Inflammatory macrophage treated with lipopolysaccharide for 1 hour (primary cell): ENCODE results near the gene DHDH.
"Not testable (repeated sequence)": the region's sequence is repeated elsewhere in the genome, so short reads cannot be mapped to it uniquely, and the experiment has no call there.

Experiments used
- DNase-seq, 2 donors: peaks; one replicate each; pipeline ENCODE4 v3.0.0-alpha.2; 2020 to 2022

DHDH gene

DNA sequence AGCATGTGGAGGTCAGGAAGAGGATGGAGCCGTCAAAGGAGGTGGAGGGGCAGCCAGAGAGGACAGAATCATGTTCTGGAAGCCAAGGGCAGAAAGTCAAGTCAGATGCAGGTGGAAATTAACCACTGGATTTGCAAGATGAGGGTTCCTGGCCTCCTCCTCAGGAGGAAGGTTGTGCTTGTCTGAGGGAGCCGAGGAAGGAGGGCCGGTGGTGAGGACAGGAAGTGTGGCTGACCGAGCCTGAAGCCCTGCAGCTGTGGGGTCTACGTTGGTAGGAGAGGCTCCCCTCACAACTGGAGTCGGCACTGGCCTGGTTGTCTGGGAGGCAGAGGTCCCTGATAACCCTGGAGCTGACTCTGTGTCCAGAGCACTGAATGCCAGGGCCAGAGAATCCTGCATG lies 15.4 kb upstream of the DHDH start:
- DNase-seq: no peak

DNA sequence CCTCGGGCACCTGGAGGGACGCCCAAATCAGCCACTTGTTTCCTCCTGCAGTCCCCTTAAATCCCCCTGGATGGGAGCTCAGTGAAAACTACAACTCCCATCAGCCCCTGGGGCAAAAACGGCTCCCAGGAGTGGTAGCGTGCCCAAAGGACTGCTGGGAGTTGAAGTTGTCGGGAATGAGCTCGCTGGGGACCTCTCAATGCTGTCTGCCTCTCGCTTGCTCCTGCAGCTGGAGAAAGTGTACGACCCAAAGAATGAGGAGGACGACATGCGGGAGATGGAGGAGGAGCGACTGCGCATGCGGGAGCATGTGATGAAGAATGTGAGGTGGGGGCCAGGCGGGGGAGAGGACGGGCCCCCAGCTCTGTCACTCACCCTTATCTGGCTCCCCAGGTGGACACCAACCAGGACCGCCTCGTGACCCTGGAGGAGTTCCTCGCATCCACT lies 14.7 kb upstream of the DHDH start:
- DNase-seq: no peak

DNA sequence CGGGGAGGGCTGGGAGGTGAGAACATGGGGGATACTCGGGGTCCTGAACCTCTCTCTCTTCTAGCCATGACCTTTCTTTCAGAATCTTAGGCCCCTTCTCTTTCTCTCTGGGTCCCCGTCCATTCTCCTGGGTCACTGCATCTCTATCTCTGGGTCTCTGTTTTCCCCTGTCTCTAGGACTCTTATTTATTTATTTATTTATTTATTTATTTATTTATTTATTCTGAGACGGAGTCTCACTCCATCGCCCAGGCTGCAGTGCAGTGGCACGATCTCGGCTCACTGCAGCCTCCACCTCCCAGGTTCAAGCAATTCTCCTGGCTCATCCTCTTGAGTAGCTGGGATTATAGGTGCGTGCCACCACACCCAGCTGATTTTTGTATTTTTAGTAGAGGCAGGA lies 14.2 kb upstream of the DHDH start:
- DNase-seq: not testable (repeated sequence)

DNA sequence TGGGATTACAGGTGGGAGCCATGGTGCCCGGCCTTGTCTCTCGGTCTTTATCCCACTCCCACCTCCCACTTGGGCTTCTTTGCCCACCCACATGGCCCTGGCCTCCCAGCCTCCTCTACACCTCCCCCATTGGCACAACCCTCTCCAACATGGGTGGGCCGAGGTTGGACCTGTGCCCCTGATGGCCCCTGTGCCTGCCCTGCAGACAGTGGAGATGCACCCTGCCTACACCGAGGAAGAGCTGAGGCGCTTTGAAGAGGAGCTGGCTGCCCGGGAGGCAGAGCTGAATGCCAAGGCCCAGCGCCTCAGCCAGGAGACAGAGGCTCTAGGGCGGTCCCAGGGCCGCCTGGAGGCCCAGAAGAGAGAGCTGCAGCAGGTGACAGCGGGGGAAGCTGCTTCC lies 12.6 kb upstream of the DHDH start:
- DNase-seq: no peak

DNA sequence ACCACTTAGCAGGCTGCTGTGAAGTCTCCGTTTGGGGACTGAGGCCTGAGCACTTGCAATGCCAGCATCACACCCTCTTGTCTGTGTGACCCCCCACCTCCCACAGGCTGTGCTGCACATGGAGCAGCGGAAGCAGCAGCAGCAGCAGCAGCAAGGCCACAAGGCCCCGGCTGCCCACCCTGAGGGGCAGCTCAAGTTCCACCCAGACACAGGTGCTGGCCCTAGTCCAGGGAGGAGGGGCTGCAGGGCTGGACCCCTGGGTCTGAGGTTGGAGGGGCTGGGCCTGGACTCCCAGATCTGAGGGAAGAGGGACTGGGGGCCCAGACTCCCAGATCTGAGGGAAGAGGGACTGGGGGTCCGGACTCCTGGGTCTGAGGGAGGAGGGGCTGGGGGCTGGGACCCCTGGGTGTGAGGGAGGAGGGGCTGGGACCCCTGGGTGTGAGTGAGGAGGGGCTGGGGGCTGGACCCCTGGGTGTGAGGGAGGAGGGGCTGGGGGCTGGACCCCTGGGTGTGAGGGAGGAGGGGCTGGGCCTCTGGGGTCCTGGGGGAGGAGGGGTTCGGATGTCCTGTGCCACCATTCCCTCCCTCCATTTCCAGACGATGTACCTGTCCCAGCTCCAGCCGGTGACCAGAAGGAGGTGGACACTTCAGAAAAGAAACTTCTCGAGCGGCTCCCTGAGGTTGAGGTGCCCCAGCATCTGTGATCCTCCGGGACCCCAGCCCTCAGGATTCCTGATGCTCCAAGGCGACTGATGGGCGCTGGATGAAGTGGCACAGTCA lies 11.6 kb upstream of the DHDH start:
- no peak for DNase-seq

DNA sequence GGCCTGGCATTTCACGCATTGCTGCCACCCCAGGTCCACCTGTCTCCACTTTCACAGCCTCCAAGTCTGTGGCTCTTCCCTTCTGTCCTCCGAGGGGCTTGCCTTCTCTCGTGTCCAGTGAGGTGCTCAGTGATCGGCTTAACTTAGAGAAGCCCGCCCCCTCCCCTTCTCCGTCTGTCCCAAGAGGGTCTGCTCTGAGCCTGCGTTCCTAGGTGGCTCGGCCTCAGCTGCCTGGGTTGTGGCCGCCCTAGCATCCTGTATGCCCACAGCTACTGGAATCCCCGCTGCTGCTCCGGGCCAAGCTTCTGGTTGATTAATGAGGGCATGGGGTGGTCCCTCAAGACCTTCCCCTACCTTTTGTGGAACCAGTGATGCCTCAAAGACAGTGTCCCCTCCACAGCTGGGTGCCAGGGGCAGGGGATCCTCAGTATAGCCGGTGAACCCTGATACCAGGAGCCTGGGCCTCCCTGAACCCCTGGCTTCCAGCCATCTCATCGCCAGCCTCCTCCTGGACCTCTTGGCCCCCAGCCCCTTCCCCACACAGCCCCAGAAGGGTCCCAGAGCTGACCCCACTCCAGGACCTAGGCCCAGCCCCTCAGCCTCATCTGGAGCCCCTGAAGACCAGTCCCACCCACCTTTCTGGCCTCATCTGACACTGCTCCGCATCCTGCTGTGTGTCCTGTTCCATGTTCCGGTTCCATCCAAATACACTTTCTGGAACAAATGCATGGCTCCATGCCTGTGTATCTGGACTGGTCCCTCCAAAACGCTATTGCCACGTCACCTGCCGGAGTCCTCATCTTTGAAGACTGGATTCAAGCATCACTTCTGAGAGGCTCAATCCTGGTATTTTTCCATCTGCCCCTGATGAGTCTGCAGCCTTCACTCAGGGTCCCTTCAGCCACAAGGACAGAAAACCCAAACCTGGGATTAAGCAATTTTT lies 10.7 kb upstream of the DHDH start:
- no peak for DNase-seq

- peak in 1 of 2 donors; percentile 57 for DNase-seq
Observed at GRCh38 chr19:48925240-48925843, 8.2 kb upstream of the DHDH start.

GRCh38 chr19:48925890-48926289 lies 7.6 kb upstream of the DHDH start:
- not testable (repeated sequence) for DNase-seq

DNA sequence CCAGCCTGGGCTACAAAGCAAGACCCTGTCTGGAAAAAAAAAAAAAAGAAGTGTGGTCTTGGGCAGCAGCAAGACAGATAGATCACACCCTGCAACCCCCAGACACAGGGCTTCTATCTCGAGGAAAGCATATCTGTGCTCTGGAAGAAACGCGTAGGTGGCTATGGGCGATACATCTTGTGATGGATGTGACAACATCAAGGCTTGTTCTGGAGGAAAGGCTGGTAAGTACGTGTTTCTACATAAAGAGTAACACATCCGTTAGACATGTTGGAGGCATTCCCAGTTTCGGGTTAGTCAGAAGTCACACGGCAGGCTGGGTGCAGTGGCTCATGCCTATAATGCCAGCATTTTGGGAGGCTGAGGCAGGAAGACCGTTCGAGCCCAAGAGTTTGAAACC lies 6.6 kb upstream of the DHDH start:
- peak; percentile 89 to 99 for DNase-seq

- DNase-seq: peak in 1 of 2 donors; percentile 29
Observed at GRCh38 chr19:48927692-48928091, 5.8 kb upstream of the DHDH start.

DNA sequence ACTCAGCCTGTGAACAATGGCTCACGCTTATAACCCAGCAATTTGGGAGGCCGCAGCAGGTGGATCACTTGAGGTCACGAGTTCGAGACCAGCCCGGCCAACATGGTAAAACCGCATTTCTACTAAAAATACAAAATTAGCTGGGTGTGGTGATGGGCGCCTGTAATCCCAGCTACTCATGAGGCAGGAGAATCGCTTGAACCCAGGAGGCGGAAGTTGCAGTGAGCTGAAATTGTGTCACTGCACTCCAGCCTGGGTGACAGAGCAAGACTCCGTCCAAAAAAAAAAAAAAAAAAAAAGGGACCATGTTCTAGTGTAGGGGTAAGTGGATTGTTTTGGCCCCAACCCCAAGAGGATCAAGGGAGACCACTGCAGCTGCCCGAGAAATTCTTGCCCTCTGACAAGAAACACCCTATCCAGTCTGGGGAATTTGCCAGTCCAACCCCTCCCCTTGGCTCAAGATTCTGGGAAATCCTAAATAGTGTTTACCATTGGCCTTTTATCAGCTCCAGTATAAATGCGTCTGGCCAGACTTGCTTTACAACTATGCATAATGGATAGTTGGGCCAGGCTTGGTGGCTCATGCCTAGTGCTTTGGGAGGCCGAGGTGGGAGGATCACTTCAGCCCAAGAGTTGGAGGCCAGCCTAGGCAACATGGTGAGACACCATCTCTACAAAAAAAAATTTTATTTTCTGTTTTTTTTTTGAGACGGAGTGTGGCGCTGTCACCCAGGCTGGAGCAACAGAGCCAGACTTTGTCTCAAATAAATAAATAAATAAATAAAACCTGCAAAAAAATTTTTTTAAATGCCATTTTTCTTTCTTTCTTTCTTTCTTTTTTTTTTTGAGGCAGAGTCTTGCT lies 5.1 kb upstream of the DHDH start:
- DNase-seq: no peak

- DNase-seq: no peak
Observed at GRCh38 chr19:48934837-48935236, 1.3 kb downstream of the DHDH start.

DNA sequence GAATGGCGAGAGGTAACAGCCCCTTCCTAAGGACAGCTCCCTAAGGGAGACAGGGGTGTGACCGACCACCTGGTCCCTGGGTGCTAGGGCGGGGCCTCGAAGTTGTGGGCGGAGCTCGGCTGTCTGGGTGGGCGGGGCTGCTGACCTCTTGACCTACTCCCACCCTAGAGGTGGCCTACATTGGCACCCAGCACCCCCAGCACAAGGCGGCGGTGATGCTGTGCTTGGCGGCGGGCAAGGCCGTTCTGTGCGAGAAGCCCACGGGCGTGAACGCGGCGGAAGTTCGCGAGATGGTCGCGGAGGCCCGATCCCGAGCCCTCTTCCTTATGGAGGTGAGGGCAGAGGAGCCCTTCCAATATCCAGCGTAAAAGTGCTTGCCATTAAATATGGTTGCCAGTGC lies 2.4 kb downstream of the DHDH start:
- no peak for DNase-seq

GRCh38 chr19:48938256-48938655 lies 4.8 kb downstream of the DHDH start:
- DNase-seq: no peak

DNA sequence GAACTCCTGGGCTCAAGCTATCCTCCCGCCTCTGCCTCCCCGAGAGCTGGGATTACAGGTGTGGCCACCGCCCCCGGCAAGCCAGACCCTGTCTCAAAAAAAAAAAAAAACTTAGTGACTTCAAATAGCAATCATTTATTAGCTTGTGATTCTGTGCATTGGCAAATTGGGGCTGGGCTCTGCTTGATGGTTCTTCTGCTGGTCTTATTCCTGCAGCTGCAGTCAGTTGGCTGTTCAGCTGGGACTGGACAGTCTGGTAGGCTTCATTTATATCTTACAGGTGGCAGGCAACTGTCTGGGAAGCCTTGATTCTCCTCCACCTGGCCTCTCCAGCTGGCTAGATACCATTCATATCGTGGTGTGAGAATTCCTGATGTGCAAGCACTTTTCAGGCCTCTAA lies 7.4 kb downstream of the DHDH start:
- no peak for DNase-seq

DNA sequence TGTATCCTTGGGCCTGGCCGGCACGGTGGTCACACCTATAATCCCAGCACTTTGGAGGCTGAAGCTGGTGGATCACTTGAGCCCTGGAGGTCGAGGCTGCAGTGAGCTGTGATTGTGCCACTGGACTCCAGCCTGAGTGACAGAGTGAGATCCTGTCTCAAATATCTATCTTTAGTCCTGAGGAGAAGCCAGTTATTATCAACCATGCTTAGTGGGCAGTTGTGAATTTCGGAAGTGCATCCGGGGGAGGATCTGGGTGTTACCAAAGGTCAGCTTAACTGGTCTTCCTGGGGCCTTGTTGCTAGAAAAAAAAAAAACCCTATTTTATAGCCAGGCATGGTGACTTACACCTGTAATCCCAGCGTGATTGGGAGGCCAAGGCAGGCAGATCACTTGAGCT lies 9.6 kb downstream of the DHDH start:
- DNase-seq: no peak

GRCh38 chr19:48945415-48945814 lies 11.9 kb downstream of the DHDH start:
- DNase-seq: no peak

- DNase-seq: no peak
Observed at GRCh38 chr19:48945817-48946216, 12.3 kb downstream of the DHDH start.

- no peak for DNase-seq
Observed at GRCh38 chr19:48946463-48947257, 13.2 kb downstream of the DHDH start.

DNA sequence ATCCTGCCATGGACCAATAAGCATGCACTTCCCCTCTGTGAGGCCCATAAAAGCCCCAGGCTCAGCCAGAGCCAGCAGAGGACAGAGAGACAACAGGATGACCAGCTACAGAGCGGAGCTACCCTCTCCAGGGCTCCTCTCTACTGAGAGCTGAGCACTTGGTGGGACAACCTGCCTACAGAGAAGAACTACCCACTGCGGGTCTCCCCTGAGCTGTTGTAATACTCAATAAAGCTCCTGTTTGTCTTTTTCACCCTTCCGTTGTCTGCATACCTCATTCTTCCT lies 13.7 kb downstream of the DHDH start:
- no peak for DNase-seq

DNA sequence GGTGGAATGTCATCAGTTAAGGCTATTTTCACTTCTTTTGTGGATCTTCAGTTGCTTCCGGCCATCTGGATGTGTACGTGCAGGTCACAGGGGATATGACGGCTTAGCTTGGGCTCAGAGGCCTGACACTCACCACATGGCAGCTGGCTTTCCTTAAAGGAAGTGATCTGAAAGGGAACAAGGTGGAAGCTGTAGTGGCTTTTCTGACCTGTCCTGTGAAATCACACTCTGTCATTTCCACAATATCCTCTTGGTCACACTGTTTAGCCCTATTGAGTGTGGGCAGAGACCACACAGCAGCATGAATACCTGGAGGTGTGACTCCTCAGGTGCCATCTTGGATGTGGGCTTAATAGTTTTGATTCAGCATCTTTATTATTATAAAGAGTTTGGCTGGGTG lies 16.7 kb downstream of the DHDH start:
- no peak for DNase-seq
